ENCODE data around the gene GPLD1.
"Not testable (repeated sequence)": the region's sequence is repeated elsewhere in the genome, so short reads cannot be mapped to it uniquely, and the experiment has no call there.

The GPLD1 gene, protein sequence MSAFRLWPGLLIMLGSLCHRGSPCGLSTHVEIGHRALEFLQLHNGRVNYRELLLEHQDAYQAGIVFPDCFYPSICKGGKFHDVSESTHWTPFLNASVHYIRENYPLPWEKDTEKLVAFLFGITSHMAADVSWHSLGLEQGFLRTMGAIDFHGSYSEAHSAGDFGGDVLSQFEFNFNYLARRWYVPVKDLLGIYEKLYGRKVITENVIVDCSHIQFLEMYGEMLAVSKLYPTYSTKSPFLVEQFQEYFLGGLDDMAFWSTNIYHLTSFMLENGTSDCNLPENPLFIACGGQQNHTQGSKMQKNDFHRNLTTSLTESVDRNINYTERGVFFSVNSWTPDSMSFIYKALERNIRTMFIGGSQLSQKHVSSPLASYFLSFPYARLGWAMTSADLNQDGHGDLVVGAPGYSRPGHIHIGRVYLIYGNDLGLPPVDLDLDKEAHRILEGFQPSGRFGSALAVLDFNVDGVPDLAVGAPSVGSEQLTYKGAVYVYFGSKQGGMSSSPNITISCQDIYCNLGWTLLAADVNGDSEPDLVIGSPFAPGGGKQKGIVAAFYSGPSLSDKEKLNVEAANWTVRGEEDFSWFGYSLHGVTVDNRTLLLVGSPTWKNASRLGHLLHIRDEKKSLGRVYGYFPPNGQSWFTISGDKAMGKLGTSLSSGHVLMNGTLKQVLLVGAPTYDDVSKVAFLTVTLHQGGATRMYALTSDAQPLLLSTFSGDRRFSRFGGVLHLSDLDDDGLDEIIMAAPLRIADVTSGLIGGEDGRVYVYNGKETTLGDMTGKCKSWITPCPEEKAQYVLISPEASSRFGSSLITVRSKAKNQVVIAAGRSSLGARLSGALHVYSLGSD

DNA sequence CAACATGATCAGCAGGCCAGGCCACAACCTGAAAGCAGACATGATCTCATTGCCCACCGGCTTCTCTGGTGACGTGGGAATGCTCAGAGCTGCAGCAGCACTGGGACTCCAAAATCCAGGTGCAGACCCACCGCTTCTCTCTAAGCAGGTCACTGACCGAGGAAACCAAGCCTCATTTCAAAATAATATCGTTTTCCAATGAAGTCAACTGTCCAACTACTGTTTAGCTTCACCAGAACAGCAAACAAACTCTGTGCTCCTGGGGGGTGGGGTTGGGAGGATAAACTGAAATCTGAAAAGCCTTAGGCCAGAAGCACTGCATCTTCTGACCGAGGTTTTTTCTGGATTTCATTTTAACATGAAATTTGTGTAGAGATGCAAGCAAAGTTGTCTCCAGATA, at the start of gene GPLD1:
Gene GPLD1, minus strand, starts transcription at position 109 of the 400 bp plus-strand sequence. Its CDS starts 67 bp downstream, at position 42.
- no peak for DNase-seq

DNA sequence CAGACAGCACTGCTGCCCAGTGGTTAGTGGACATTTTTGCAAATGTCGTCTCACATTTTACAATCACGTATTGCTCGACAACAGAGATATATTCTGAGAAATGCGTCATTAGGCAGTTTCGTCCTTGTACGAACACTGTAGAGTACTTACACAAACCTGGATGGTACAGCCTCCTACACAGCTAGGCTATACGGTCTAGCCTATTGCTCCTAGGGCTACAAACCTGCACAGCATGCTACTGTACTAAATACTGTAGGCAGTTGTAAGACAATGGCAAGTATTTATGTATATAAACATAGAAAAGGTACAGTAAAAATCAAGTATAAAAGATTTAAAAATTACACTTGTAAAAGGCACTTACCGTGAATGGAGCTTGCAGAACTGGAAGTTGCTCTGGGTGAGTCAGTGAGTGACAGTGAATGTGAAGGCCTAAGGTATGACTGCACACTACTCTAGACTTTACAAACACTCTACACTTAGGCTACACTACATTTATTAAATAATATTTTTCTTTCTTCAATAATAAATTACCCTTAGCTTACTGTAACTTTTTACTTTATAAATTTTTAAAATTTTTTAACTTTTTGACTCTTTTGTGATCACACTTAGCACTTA, 48.5 kb upstream of the GPLD1 start:
- DNase-seq = no peak

DNA sequence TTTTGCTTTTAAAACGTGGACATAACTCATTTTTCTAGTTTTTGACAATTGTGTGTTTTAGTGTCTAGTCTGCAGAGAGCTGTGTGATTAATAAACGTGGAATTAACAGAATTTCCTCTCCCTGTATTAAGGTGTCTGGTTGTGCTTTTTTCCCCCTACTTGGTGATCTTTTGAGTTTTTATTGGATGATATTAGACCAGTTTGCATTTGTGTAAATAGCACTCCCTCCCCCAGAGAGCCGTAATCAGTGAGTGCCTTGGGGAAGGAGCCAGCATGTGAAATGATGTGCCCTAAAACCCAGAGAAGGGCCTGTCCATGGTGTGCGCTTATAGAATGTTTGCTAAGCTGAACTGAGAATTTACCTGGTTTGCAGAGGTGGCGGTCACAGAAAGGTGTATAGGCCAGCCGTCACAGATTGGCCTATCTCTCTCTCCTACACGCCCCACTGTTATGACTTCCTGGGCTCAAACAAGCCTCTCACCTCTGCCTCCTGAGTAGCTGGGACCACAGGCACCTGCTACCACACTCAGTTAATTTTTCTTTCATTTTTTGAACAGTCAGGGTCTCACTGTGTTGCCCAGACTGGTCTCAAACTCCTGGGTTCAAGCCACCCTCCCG, 47.8 kb upstream of the GPLD1 start:
- no peak for DNase-seq

DNA sequence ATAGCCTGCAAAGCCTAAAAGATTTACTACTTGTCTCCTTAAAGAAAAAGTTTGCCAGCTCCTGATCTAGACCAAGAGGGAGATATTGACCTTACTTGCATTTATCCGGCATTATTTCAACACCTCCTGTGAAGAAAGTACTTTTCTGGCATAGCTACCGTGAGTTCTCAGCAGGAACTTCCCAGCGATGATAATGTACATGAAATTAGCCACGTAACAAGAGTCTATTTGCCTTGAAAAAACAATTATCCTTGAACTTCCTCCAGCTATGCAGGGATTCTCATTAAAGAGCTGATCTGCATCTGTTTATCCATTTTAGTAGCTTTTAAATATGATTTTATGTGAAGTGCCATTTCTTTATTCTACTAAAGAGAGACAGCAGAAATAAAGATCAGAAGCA, 47.1 kb upstream of the GPLD1 start:
- no peak for DNase-seq

DNA sequence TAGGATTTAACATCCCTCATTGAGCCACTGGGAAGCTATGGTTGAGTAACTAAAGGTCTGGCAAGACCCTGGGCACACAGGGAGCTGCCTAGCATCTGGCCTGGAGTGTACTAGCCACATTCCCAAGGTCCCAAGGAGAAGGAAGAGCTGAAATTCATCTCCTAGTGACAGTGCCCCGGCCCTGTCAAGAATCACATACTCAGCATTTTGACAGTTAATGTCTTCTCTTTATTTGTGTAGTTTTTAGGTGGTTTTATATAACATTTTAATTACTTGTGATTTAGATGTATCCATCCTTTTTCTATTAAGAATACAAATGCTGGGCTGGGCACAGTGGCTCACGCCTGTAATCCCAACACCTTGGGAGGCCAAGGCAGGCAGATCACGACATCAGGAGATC, 45.8 kb upstream of the GPLD1 start:
- DNase-seq = no peak

DNA sequence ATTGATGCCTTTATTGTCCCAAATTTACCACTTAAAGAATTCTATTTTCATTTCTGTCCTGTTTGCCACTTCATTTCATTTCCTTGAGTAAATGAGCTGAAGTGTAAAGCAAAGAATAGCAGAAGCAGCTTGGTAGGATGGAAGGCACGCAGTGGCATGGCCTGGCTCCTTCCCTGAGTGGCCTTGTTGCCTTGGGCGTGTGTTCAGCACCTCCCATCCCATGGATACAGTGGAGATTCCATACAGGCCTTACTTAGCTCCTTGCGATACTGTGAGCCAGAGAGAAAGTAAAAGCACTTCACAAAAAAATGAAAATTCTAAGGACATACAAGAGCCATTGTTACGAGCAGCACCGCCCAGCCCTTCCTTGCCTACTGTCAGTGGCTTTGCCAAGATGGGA, 45.0 kb upstream of the GPLD1 start:
- DNase-seq = no peak

DNA sequence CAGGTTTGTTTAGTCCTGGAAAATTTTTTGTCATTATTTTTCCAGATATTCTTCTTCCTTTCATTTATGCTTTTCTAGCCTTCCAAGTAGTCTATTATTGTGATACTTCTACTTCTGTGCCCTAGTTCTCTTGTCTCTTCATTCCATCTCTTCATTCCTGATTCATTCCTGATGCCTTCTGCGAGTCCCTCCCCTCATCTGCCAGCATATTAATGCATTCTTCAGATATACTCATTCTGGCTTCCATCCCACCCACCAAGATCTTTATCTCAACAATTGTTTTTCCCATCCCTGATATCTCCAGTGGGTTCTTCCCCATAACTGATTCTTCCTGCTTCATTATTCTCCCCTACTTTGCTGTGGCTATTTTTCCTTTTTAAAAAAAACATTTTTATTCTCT, 40.6 kb upstream of the GPLD1 start:
- no peak for DNase-seq

DNA sequence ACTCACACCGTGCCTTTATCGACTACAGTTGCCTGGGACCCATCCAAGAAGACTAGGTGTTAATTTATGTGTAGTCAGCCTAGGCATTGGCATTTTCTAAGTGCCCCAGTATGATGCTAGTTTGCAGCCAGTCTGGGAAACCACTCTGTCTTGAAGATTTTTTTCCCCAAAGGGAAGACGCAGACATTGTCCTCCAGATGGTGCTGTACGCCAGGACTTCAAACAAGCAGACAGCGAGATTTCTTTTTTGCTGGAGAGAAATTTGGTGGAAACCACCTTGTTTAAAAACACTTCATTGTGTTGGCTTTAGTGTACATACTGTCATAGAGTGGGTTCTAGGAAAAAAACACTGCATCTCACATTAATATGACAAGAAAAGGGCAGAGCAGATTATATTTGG, 35.4 kb upstream of the GPLD1 start:
- no peak for DNase-seq

DNA sequence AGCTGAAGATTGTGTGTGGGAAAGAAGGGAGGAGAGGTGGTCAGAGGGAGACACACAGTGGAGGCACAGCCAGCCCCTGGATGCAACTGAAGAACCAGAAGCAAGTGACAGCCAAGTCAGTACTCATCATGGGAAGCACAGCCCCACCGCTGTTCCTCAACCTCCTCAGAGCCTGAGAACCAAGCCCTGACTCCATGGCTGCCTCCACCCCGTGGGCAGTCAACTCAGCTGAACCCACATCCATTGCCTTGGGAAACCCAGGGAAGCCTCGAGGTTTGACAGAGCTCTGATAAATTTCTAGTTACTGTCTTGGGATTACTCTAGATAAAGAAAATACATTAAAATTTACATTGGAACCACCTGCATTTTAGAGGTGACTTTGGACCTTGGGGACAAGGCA, 35.0 kb upstream of the GPLD1 start:
- DNase-seq = no peak

DNA sequence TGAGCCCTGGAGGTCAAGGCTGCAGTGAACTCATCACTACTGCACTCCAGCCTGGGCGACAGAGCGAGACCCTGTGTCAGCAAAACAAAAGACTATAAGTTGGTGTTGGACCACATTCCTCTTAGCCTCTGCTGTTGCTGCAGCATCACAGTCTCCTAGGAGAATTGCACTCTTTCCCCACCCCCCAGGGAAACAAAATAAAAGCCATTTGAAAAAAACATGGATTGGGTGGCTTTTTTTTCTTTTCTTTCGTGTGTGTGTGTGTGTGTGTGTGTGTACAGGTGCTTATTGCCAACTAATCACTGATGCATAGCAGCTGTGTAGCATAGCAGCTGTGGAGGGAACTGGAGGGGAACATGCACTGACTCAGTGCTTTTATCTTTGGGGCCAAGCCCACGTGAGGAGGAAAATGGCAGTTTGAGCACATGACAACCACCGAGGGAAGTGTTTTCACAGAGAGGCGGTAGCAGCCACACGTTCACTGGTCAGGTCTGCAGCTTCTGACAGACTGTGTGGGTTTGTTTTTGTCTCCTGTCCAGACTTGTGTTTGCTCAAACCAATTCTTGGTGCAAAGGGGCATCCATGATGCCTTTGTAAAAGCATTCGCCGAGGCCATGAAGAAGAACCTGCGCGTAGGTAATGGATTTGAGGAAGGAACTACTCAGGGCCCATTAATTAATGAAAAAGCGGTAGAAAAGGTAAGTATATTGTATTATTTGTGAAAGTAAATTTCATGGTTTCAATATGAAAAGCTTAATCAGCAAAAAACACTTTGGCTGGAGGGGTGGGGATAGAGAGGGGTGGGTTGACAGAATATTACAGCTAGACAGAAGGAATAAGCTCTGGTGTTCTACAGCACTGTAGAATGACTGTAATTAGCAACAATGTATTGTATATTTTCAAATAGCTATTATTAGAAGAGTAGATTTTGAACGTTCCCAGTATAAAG, 33.1 kb upstream of the GPLD1 start:
- no peak for DNase-seq

DNA sequence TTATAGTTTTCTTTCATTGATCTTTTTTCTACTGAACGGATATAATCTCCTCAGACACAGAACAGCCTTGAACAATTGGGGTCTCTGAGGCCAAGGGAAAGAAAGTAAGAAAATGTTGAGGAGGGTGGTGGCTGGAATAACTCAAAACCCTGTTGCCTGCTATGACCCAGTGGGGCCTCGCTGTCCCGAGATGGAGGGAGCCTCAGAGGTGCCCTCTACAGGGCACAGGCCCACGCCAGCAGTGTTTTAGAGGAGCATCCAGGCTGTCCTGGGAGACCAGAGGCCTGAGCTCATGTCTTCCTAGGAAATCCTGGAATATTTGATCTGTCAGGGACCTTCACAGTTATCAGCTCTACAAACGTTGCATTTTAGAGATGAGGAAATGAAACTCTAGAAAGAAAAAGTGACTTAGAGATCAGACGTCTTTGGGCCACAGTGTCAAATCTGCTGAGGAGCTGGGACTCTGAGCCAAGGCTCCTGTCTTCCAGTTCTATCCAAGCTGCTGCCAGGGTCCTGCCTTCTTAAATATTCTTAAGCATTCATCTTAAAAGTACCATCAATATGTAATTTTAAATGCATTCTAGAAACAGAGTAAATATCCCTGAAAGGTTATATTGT, 31.7 kb upstream of the GPLD1 start:
- peak; percentile 10 for DNase-seq

DNA sequence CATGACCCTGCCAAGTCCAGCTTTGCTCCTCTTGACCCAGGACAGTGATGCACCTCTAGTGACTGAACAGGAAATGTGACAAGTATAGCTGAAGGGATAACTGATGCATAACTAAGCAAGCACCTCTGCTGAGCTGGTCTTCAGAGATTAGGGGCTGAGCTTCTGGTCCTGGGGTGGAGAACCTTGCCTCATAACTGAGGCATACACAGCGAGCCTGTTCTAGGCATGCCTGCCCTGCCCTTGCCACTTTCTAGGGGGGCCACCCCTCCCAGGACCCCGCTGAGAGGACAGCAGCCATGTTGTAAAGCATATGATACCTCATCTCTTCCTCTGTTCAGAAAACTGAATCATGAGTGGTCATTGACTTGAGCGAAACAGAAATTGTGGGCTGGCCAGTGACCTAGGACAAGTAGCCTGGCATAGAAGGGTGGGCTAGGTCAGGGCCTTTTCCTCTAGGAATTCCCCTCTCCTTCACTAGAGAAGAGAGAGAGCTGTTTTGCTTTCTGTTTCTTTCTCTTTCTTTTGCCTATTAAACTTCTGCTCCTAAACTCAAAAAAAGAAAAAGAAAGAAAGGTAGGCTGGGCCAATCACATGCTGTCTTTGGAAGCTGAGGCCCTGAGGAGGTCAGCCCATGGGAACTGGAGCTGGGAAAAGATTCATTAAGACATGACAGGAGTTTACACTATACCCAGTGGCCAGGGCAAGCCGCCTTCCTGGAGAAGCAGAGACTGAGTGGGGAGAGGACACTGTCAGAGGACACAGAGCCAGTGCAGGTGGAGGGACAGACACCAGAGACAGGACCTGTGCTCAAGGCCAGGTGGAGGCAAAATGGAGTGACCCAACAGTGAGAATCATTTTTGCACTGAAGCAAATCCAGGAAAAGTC, 28.5 kb upstream of the GPLD1 start:
- DNase-seq = no peak

DNA sequence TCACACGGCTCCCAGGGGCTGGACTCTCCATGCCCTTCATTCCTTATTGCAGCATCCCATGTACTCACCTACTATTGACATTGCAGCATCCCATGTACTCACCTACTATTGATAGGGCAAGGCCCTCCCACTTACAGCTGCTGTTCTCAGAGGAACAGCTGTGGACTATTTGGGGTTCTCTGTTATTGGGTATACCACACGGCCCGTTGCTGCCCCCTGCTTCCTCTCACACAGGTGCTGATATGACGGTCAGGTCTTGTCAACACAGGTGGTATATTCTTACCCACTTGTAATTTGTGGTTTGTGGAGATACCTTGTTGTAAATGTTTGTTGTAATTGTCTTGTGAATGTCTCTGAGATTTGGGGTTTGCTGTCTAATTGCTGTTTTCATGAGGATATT, 24.2 kb upstream of the GPLD1 start:
- no peak for DNase-seq

DNA sequence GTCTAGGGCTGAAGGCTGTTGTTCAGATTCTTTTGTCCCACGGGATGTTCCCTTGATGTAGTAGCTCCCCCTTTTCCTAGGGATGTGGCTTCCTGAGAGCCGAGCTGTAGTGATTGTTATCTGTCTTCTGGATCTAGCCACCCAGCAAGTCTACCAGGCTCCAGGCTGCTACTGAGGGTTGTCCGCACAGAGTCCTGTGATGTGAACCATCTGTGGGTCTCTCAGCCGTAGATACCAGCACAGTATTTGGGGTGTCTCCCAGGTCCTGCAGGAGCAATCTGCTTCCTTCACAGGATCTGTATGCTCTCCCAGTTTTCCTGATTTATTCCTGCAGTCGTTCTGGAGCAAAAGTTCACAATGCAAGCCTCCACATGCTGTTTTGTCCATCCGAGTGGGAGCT, 22.6 kb upstream of the GPLD1 start:
- DNase-seq = not testable (repeated sequence)

DNA sequence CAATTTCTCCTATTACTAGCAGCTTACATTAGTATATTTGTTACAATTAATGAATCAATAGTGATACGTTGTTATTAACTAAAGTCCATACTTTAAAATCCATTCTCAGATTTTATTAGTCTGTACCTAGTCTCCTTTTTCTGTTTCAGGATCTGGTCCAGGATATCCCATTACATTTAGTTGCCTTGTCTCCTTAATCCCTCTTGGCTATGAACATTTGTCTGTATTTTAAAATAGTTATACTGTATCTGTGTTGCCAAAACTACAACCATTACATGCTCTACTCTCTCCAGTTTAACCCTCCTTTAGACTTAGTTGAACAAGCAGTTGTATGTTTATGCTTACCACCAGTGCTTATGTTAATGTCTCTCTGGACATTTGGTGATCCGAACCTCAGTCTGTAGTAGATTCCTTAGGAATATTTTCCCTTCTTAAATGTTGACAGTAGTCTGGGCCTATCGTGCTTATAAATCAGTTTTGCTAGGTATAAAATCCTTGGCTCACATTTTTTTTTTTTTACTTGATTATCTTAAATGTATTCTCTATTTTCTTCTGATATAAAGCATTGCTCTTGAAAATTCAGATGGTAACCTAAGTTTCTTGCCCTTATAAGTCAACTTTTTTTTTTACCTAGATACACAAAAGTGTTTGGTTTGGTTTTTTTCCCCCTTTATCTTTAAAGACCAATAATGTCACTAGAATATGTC, 17.6 kb upstream of the GPLD1 start:
- no peak for DNase-seq

DNA sequence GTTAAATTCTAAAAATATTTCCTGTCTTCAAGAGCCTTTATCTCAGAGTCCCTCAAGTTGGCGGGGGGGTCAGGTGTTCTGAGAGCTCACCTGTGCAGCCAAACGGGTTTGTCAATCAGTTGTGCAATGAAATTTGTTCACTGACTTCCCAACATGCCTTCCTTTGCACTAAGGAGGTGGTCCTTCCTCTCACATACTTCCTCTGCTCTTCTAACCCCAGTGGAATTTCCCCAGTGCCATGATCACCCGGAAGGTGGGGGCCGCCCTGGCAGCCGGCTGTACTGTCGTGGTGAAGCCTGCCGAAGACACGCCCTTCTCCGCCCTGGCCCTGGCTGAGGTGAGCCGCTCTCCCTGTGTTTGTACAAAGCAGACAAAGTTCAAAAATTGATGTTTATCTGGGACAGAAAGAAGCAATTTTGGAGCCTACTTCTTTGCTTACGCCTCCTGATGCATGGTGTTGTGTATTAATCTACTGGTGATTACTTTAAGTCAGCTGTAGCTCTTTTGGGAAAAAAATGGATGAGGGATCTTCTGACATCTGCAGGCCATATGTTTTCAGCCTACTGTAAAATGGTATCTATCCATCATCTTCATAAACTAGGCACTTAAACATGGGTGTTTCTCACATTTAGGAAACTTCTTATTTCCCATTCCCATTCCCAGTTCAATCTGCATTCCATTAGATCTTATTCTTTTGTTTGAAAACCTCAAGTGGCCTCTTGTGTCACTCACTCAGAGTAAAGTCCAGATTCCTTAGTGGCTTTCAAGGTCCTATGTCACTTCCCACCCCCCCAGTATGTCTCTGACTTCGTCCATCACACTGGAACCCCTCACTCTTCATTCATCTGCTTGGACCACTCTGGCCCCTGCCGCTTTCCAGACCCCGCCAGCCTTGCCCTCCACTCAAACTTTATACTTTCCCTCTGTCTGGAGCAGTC, 15.5 kb upstream of the GPLD1 start:
- DNase-seq = no peak

DNA sequence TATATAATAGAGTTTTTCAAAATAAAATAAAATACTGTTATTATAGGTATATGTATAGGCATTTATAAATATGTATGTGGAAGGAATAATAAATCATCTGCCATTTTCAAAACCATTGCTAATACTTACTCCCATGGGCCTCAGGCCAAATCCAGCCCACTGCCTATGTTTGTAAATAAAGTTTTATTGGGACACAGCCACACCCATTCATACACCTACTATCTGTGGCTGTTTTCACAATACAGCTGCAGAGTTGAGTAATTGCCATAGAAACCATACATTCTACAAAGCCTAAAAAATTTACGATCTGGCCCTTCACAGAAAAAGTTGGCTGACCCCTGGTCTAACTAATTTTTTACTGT, 14.9 kb upstream of the GPLD1 start:
- DNase-seq = no peak

DNA sequence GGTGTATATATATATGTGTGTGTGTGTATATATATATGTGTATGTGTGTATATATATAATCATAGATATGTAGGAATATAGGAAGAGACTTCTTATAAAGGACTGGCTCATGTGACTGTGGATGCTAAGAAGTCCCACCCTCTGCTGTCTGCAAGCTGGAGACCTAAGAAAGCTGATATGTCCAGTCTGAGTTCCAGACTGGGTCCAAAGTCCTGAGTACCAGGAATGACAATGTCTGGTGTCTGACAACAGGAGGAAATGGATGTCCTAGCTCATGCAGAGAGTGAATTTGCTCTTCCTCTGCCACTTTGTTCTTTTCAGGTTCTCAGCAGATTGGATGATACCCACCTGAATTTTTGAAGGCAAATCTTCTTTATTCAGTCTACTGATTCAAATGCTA, 12.5 kb upstream of the GPLD1 start:
- no peak for DNase-seq

DNA sequence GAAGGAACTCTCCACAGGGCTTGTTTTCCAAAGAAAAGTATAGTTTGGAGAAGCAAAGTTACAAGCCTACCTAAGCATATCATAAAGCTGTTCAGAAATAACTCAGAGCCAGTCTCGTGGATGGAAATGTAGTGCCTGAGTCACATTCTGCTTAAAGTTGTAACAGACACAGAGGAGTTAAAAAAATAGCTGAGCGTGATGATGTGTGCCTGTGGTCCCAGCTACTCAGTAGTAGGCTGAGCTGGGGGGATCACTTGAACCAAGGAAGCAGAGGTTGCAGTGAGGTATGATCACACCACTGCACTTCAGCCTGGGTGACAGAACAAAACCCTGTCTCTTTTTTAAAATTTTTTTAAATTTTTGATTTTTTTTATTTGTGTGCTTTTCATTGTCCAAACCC, 12.0 kb upstream of the GPLD1 start:
- no peak for DNase-seq
